ENCODE measurements around the gene ANK3. TPM values are rescaled to one million over a fixed set of nuclear protein-coding genes. Genes with fewer than 3 reads are reported as not detected.

Gene ANK3
- polyA plus RNA-seq, 1 donor (not counting 4 experiments of a cell fraction or from before 2014, with no cell fraction given), result 8.3 TPM

GRCh38 chr10:60299390-60299778 is 90.3 kb downstream of the ANK3 start:
- H3K9me1 ChIP-seq (ENCODE audit: control insufficient read depth, extremely low read depth, insufficient read depth, low read length), result no peaks in the 10 kb centered on the region
- no peak overlapping the region for H3K4me3 ChIP-seq (ENCODE audit: control insufficient read depth in 2 of 3, extremely low read depth in 1 of 3, insufficient read depth in 2 of 3, low read depth in 1 of 3, low read length in 3 of 3)
- no peak overlapping the region for H3K4me2 ChIP-seq (ENCODE audit: control insufficient read depth, extremely low read depth, insufficient read depth, low read depth, low read length)
- no peaks in the 10 kb centered on the region for H3K27me3 ChIP-seq (ENCODE audit: control insufficient read depth, extremely low read depth, insufficient read depth, low read length)
- H2AFZ ChIP-seq (ENCODE audit: control insufficient read depth, low read length), result no peak overlapping the region
- no peak for FAIRE-seq
- H3K4me1 ChIP-seq (ENCODE audit: control insufficient read depth, extremely low read depth, insufficient read depth, low read length), result no peaks in the 10 kb centered on the region
- no peaks in the 10 kb centered on the region for H4K20me1 ChIP-seq (ENCODE audit: control insufficient read depth, extremely low read depth, insufficient read depth, low read length)
- dilution Hi-C loops (cut with MboI; ENCODE audit: extremely low pct_ligation_motif_present, low sequenced_read_pairs), result no loop called here
- TF ChIP-seq CTCF (optimal IDR thresholded peaks at IDR 0.05 in 1 of 3, IDR thresholded peaks at IDR 0.05 in 1 of 3, conservative IDR thresholded peaks at IDR 0.05 in 1 of 3; ENCODE audit: extremely low read depth in 1 of 3, insufficient read depth in 2 of 3, low read length in 3 of 3) (no peak), EZH2 (IDR thresholded peaks at IDR 0.05; ENCODE audit: low read length) (no peak)
- H3K9me3 ChIP-seq (ENCODE audit: control insufficient read depth, low read depth, low read length), result no peaks in the 10 kb centered on the region
- H3K79me2 ChIP-seq (ENCODE audit: control insufficient read depth, insufficient read depth, low read length), result no peaks in the 10 kb centered on the region
- no peak overlapping the region for H3K27ac ChIP-seq (ENCODE audit: control insufficient read depth, insufficient read depth, low read length)
- no peaks in the 10 kb centered on the region for H3K36me3 ChIP-seq (ENCODE audit: control insufficient read depth in 2 of 2, extremely low read depth in 1 of 2, insufficient read depth in 2 of 2, low read length in 2 of 2)
- H3K9ac ChIP-seq (ENCODE audit: control insufficient read depth, extremely low read depth, insufficient read depth, low read length), result no peak overlapping the region
- DNase-seq (ENCODE audit: low read depth, low spot score), result no peak

- Histone ChIP-seq H3K9me3 (ENCODE audit: control insufficient read depth, low read depth, low read length) (no peaks in the 10 kb centered on the region), H3K36me3 (ENCODE audit: control insufficient read depth in 2 of 2, extremely low read depth in 1 of 2, insufficient read depth in 2 of 2, low read length in 2 of 2) (no peaks in the 10 kb centered on the region), H3K9ac (ENCODE audit: control insufficient read depth, extremely low read depth, insufficient read depth, low read length) (no peak overlapping the region), H3K4me1 (ENCODE audit: control insufficient read depth, extremely low read depth, insufficient read depth, low read length) (no peaks in the 10 kb centered on the region), H3K4me2 (ENCODE audit: control insufficient read depth, extremely low read depth, insufficient read depth, low read depth, low read length) (no peak overlapping the region), H3K27ac (ENCODE audit: control insufficient read depth, insufficient read depth, low read length) (no peak overlapping the region), H3K4me3 (ENCODE audit: control insufficient read depth in 2 of 3, extremely low read depth in 1 of 3, insufficient read depth in 2 of 3, low read depth in 1 of 3, low read length in 3 of 3) (no peak overlapping the region), H3K79me2 (ENCODE audit: control insufficient read depth, insufficient read depth, low read length) (no peaks in the 10 kb centered on the region), H4K20me1 (ENCODE audit: control insufficient read depth, extremely low read depth, insufficient read depth, low read length) (no peaks in the 10 kb centered on the region), H2AFZ (ENCODE audit: control insufficient read depth, low read length) (no peak overlapping the region), H3K9me1 (ENCODE audit: control insufficient read depth, extremely low read depth, insufficient read depth, low read length) (no peaks in the 10 kb centered on the region), H3K27me3 (ENCODE audit: control insufficient read depth, extremely low read depth, insufficient read depth, low read length) (no peaks in the 10 kb centered on the region)
- TF ChIP-seq CTCF (optimal IDR thresholded peaks at IDR 0.05 in 1 of 3, IDR thresholded peaks at IDR 0.05 in 1 of 3, conservative IDR thresholded peaks at IDR 0.05 in 1 of 3; ENCODE audit: extremely low read depth in 1 of 3, insufficient read depth in 2 of 3, low read length in 3 of 3) (no peak), EZH2 (IDR thresholded peaks at IDR 0.05; ENCODE audit: low read length) (no peak)
- FAIRE-seq (peak; percentile 29), DNase-seq (ENCODE audit: low read depth, low spot score) (no peak)
- dilution Hi-C loops (cut with MboI; ENCODE audit: extremely low pct_ligation_motif_present, low sequenced_read_pairs), result no loop called here
These were observed 91.0 kb downstream of the ANK3 start for GRCh38 chr10:60298408-60299389.

Data from keratinocyte (primary cell).